DND-41 (cell line): ENCODE data around the gene SLC25A41.

ENCODE experiments used
- ATAC-seq: fragments of 200-7000 bp; cut with Tn5 transposase; 3 replicates; pipeline ENCODE4 v1.9.1; 2021; ENCODE audit warnings: low read depth; ENCODE audit not compliant: insufficient read depth
- DNase-seq: peaks from one replicate; pipeline ENCODE4 v3.0.0-alpha.2; 2020
- H2AFZ ChIP-seq: 2 replicates; pipeline ENCODE4 v1.6.0; 2012; ENCODE audit warnings: low read depth, low read length
- H3K27ac ChIP-seq: 2 replicates; pipeline ENCODE4 v1.5.1; 2012; ENCODE audit warnings: low read length, inconsistent platforms
- H3K27me3 ChIP-seq: fragments of 200-600 bp; sonication (generic); 2 replicates; pipeline ENCODE4 v1.6.0; 2012; ENCODE audit warnings: low read length, mild to moderate bottlenecking, inconsistent platforms; ENCODE audit not compliant: insufficient read depth, poor library complexity
- H3K36me3 ChIP-seq: 2 replicates; pipeline ENCODE4 v1.5.1; 2012; ENCODE audit warnings: low read length, inconsistent platforms; ENCODE audit not compliant: insufficient read depth
- H3K4me1 ChIP-seq: 2 replicates; pipeline ENCODE4 v1.5.1; 2012; ENCODE audit warnings: mild to moderate bottlenecking, low read length; ENCODE audit not compliant: insufficient read depth
- H3K4me2 ChIP-seq: 2 replicates; pipeline ENCODE4 v1.6.0; 2012; ENCODE audit warnings: mild to moderate bottlenecking, moderate library complexity, low read length, inconsistent platforms; ENCODE audit not compliant: insufficient read depth
- H3K4me3 ChIP-seq, 2 experiments: fragments of 200-600 bp in 1 of 2; shearing (Covaris generic) in 1 of 2; 2 replicates each; pipeline ENCODE4 v1.5.1; 2012 to 2016; ENCODE audit warnings: inconsistent platforms in 2 of 2, low read length in 2 of 2, mild to moderate bottlenecking in 2 of 2, low read depth in 1 of 2, moderate library complexity in 1 of 2
- H3K79me2 ChIP-seq: 2 replicates; pipeline ENCODE4 v1.6.0; 2012; ENCODE audit warnings: low read length, inconsistent platforms; ENCODE audit not compliant: insufficient read depth
- H3K9ac ChIP-seq: 2 replicates; pipeline ENCODE4 v1.6.0; 2012; ENCODE audit warnings: low read depth, mild to moderate bottlenecking, inconsistent platforms, low read length, moderate library complexity
- H3K9me3 ChIP-seq: 2 replicates; pipeline ENCODE4 v1.5.1; 2012; ENCODE audit warnings: low read length, moderate library complexity, mild to moderate bottlenecking, inconsistent platforms; ENCODE audit not compliant: insufficient read depth, severe bottlenecking
- H4K20me1 ChIP-seq: 2 replicates; pipeline ENCODE4 v1.6.0; 2012; ENCODE audit warnings: low read length; ENCODE audit not compliant: insufficient read depth
- CTCF ChIP-seq: IDR thresholded peaks from 2 replicates; pipeline ENCODE4 v1.5.1; 2012; ENCODE audit warnings: borderline replicate concordance, low read length, moderate library complexity, mild to moderate bottlenecking; ENCODE audit not compliant: poor library complexity, severe bottlenecking; ENCODE audit errors: extremely low read depth
- EZH2 ChIP-seq: IDR thresholded peaks from 3 replicates; pipeline ENCODE4 v1.6.1; 2012; ENCODE audit warnings: borderline replicate concordance, low read depth, mild to moderate bottlenecking, moderate library complexity, low read length, inconsistent platforms; ENCODE audit not compliant: severe bottlenecking

Gene SLC25A41

GRCh38 chr19:6392221-6393073 lies 41.1 kb downstream of the SLC25A41 start:
- no peak for TF ChIP-seq CTCF
- no peak for TF ChIP-seq EZH2
- peak overlapping the region; percentile 74 for H3K9ac ChIP-seq
- H3K9me3 ChIP-seq: no peaks in the 10 kb centered on the region
- H4K20me1 ChIP-seq: no peaks in the 10 kb centered on the region
- peak overlapping the region; percentile 79 for H3K4me2 ChIP-seq
- peaks cover 24% of the 10 kb centered on the region for H3K79me2 ChIP-seq
- no peaks in the 10 kb centered on the region for H3K27me3 ChIP-seq
- H3K4me1 ChIP-seq: peaks cover 28% of the 10 kb centered on the region
- peak overlapping the region; percentile 83 for H3K27ac ChIP-seq
- H3K4me3 ChIP-seq: peak overlapping the region; percentile 51 to 69
- H3K36me3 ChIP-seq: peaks cover 36% of the 10 kb centered on the region
- peak overlapping the region; percentile 95 for H2AFZ ChIP-seq
- DNase-seq (no peak), ATAC-seq (no peak)

GRCh38 chr19:6387372-6387771 lies 46.2 kb downstream of the SLC25A41 start:
- H3K4me1 ChIP-seq: peaks cover 16% of the 10 kb centered on the region

GRCh38 chr19:6384381-6384780 lies 49.2 kb downstream of the SLC25A41 start:
- Histone ChIP-seq H3K79me2 (no peaks in the 10 kb centered on the region), H3K27ac (no peak overlapping the region), H3K4me1 (no peaks in the 10 kb centered on the region), H3K36me3 (peaks cover 90% of the 10 kb centered on the region), H3K9ac (no peak overlapping the region), H3K4me2 (no peak overlapping the region), H3K4me3 (no peak overlapping the region), H4K20me1 (no peaks in the 10 kb centered on the region), H2AFZ (no peak overlapping the region), H3K27me3 (no peaks in the 10 kb centered on the region), H3K9me3 (no peaks in the 10 kb centered on the region)
- no peak for TF ChIP-seq EZH2
- no peak for TF ChIP-seq CTCF
- ATAC-seq (no peak), DNase-seq (no peak)

More at GRCh38 chr19:6387372-6387771, 46.2 kb downstream of the SLC25A41 start:
- no peak for ATAC-seq
- Histone ChIP-seq H3K9me3 (no peaks in the 10 kb centered on the region), H3K27me3 (no peaks in the 10 kb centered on the region), H3K27ac (no peak overlapping the region), H4K20me1 (no peaks in the 10 kb centered on the region), H3K79me2 (peaks cover 16% of the 10 kb centered on the region), H2AFZ (no peak overlapping the region), H3K4me2 (no peak overlapping the region), H3K36me3 (peaks cover 81% of the 10 kb centered on the region), H3K4me3 (no peak overlapping the region), H3K9ac (no peak overlapping the region)
- no peak for DNase-seq
- TF ChIP-seq CTCF (no peak), EZH2 (no peak)
